GM21717 (cell line): ENCODE results near the gene CCDC169.
"Not testable (repeated sequence)": the region's sequence is repeated elsewhere in the genome, so short reads cannot be mapped to it uniquely, and the experiment has no call there.

ENCODE experiments used
- ATAC-seq: cut with Tn5 transposase; IDR thresholded peaks from one replicate; pipeline ENCODE4 v1.9.1; 2021; ENCODE audit warnings: mild to moderate bottlenecking, moderate library complexity; ENCODE audit not compliant: unreplicated experiment

Gene CCDC169

GRCh38 chr13:36319793-36320192 lies 22.2 kb upstream of the CCDC169 start:
- not testable (repeated sequence) for ATAC-seq

GRCh38 chr13:36313047-36313969 lies 15.7 kb upstream of the CCDC169 start:
- ATAC-seq = no peak

GRCh38 chr13:36310417-36311108 lies 12.9 kb upstream of the CCDC169 start:
- no peak for ATAC-seq

DNA sequence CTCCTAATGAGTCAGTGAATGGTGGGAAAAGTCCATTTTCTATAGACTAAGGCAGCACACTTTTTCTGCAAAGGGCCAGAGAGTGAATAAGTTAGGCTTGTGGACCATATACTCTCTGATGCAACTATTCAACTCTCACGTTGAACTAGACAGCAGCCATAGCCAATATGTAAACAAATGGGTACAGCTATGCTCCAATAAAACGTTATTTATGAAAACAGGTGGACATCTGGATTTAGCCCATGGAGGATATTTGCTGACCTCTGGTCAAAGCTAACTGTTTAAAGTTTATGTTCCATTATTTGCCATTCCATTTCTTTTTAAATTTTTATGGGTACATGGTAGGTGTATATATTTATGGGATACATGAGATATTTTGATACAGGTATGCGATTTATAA lies 4.7 kb upstream of the CCDC169 start:
- no peak for ATAC-seq

DNA sequence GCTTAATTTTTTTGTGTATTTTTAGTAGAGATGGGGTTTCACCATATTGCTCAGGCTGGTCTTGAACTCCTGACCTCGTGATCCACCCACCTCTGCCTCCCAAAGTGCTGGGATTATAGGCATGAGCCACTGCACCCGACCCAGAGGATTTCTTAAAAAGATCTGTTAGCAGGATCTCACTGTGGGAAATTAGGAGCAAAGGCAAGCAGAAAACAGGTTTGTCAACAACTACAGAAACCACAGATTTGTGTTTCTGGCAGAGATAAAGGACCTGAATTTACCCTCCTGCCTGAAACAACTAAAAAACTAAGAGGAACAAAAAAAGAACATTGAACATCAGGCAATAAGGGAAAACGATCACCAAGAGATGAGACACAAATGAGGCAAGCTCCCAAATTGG lies 1.9 kb upstream of the CCDC169 start:
- not testable (repeated sequence) for ATAC-seq

- ATAC-seq = no peak
Observed at GRCh38 chr13:36298535-36299068, 988 bp upstream of the CCDC169 start.

DNA sequence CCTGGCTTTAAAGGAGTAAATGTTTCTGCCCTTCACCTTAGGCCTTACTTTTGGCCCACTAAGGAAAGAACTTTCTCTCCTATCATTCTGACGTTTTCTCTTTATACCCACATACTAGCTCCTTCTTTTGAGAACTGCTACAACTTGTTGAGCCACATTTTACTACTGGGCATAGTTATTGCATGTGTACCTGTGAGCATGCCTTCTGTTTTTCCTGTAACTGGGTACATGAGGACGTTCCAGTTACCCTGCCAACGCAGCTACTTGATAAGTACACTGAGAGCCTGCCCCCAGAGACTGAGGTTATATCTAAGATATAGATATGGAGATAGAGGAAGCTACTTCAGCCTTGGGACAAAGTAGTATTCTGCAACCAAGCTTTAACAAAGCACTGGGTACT lies 3.5 kb downstream of the CCDC169 start:
- ATAC-seq = no peak

GRCh38 chr13:36293497-36293896 lies 4.1 kb downstream of the CCDC169 start:
- ATAC-seq = no peak

- no peak for ATAC-seq
Observed at GRCh38 chr13:36288794-36289391, 8.7 kb downstream of the CCDC169 start.

GRCh38 chr13:36286006-36286405 lies 11.6 kb downstream of the CCDC169 start:
- no peak for ATAC-seq

GRCh38 chr13:36282821-36283432 lies 14.7 kb downstream of the CCDC169 start:
- no peak for ATAC-seq

DNA sequence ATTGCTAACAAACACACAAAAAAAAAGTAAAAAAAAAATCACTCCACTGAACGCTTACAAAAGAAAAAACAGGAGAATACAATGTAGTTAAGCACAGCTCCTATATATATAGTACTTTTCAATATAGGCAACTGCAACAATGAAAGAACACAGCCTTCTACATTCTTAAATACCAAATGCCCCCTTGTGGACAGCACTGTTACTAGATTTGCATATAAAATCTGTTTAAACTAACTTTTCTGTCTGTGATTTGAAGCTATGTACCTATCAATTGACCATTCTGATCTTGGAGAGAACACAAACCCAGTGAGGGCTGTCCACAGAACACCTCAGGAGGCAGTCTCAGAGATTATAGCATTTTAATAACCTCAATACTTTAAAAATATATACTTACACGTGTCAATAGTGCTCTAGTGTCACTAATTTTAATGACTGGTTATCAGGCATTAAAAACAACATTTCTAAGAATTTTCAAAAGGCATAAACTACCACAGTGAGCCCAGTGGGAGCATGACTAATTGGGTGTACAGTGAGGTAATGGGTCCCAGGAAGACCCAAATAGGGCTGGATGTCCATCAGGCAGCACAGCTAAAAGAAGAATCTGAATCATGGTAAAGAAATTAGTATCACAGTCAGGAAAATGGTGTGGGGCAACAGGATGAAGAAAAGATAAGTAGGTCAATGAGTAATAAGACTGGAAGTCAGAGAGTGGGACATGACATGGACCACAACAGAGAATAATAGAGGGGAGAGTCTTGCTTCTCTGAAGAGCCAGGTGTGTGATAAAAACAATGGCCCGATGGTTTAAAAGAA lies 22.2 kb downstream of the CCDC169 start:
- ATAC-seq = no peak

GRCh38 chr13:36273431-36273830 lies 24.2 kb downstream of the CCDC169 start:
- no peak for ATAC-seq

DNA sequence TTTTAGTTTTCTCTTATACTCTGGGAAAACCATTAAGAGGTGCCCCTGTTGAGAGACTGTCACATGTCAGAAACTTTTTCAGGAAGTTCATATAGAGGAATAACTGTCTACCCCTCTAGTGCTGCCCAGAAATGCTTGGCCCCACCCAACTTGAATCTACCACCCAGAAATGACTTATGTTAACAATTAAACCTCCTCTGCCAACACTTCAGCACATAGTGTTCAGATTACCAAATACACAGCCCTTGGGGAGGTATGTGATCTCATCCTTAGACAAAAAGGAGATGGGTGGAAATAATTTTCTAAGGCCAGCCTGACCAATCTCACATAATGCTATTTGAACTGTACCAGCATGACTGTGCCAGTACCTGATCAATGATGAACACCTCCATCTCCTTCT lies 35.6 kb downstream of the CCDC169 start:
- ATAC-seq = no peak

GRCh38 chr13:36261011-36261410 lies 36.6 kb downstream of the CCDC169 start:
- ATAC-seq = no peak

- no peak for ATAC-seq
Observed at GRCh38 chr13:36259361-36260137, 38.1 kb downstream of the CCDC169 start.

DNA sequence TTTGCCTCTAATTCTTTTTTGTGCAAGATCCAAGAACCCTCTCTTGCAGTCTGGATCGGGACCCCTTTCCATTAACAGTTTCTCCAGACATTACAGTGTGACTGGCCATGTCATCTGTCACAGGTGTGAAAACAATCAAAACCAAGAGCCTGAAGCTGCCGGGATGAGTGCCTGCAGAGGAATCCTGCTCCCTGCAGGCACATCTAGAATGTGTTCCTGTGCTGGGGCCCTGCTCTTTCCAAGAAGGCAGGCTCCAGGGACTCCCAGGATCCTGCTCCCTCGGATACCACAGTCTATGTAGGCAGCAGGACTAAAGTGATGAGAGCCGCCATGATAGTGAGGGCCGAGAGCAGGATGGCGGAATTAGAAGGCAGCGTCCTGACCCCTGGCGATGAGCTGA lies 38.8 kb downstream of the CCDC169 start:
- no peak for ATAC-seq

DNA sequence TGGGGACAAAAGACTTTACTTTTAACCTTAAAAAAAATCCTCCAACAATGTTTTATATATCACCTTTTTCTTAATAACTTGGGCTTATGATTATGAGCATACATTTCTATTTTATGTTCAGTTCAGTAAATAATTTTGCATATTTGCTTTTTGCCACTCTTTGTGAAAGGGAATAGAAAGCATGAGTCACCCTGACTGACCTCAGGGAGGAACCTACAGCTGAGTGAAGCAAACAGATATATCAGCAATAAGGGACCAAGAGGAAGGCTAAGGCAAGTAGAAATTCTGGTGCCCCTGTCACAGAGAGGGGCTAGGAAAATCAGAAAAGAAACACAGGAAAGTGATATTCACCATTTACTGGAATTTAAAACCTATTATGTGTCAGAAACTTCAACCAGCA lies 46.1 kb downstream of the CCDC169 start:
- no peak for ATAC-seq

GRCh38 chr13:36251017-36251416 lies 46.6 kb downstream of the CCDC169 start:
- no peak for ATAC-seq
